GM12878 (cell line): ENCODE measurements around the gene GMPPA. TPM values are rescaled to one million over a fixed set of nuclear protein-coding genes. Genes with fewer than 3 reads are reported as not detected.

Experiments
- ATAC-seq: fragments of 200-7000 bp; cut with Tn5 transposase; 3 replicates; pipeline ENCODE4 v1.9.1; 2020; ENCODE audit warnings: mild to moderate bottlenecking, moderate library complexity
- BruUV-seq: library from RNA; stranded (reverse); fragments of 400-500 nt; replicated peaks from 2 replicates; lab custom pipeline; 2021; lab: Mats Ljungman, UMichigan
- CTCF ChIA-PET: fragments of 300-600 bp; sonication (Branson Sonifier 250); formaldehyde crosslinking; extraction: SDS; loops from one replicate; lab custom pipeline; 2021; ENCODE audit warnings: inconsistent platforms; lab: Yijun Ruan, JAX
- POLR2A ChIA-PET: fragments of 350-600 bp; formaldehyde crosslinking; extraction: SDS; loops from one replicate; lab custom pipeline; 2021; ENCODE audit warnings: inconsistent platforms; lab: Charles Lee
- RAD21 ChIA-PET: fragments of 300-600 bp; sonication (Branson Sonifier 250); formaldehyde crosslinking; loops from one replicate; lab custom pipeline; 2023; ENCODE audit warnings: antibody characterized with exemption; ENCODE audit not compliant: unreplicated experiment; lab: Charles Lee
- SMC1A ChIA-PET: fragments of 300-600 bp; sonication (Branson Sonifier 250); formaldehyde crosslinking; loops from one replicate; lab custom pipeline; 2023; ENCODE audit not compliant: unreplicated experiment, uncharacterized antibody; lab: Charles Lee
- DNase-seq: peaks from one replicate; pipeline ENCODE4 v3.0.0-alpha.2; 2011; ENCODE audit warnings: low read depth, low spot score
- FAIRE-seq: peaks from 3 replicates; lab custom pipeline; 2011; peaks lifted over from hg19 to GRCh38; lab: Jason Lieb, UNC
- H2AFZ ChIP-seq: 2 replicates; pipeline ENCODE4 v1.6.0; 2011; ENCODE audit warnings: low read depth, low read length, control low read depth; ENCODE audit not compliant: control insufficient read depth
- H3K27ac ChIP-seq: 2 replicates; pipeline ENCODE4 v1.5.1; 2011; ENCODE audit warnings: control low read depth; ENCODE audit not compliant: control insufficient read depth, insufficient read depth
- H3K27me3 ChIP-seq, 2 experiments: replicated peaks in 1 of 2; 2 replicates each; pipeline versions ENCODE4 v1.6.0 to v1.6.1; 2011; ENCODE audit warnings: low read length in 1 of 2; ENCODE audit not compliant: control insufficient read depth in 2 of 2, insufficient read depth in 2 of 2
- H3K36me3 ChIP-seq, 2 experiments: 2 replicates each; pipeline ENCODE4 v1.5.1; 2011; ENCODE audit warnings: low read length in 1 of 2; ENCODE audit not compliant: control insufficient read depth in 2 of 2, insufficient read depth in 2 of 2
- H3K4me1 ChIP-seq: 2 replicates; pipeline ENCODE4 v1.6.1; 2011; ENCODE audit warnings: mild to moderate bottlenecking, low read length, moderate library complexity, mixed read lengths; ENCODE audit not compliant: control insufficient read depth, insufficient read depth
- H3K4me2 ChIP-seq: 2 replicates; pipeline ENCODE4 v1.6.0; 2011; ENCODE audit warnings: control low read depth; ENCODE audit not compliant: control insufficient read depth, insufficient read depth
- H3K4me3 ChIP-seq: fragments of 200-600 bp; sonication (generic); 2 replicates; pipeline ENCODE4 v1.5.1; 2016
- H3K79me2 ChIP-seq: 2 replicates; pipeline ENCODE4 v1.6.0; 2011; ENCODE audit warnings: low read length; ENCODE audit not compliant: control insufficient read depth, insufficient read depth
- H3K9ac ChIP-seq: 2 replicates; pipeline ENCODE4 v1.8.0; 2011; ENCODE audit warnings: low read length, control low read depth, mixed read lengths; ENCODE audit not compliant: control insufficient read depth, insufficient read depth
- H3K9me3 ChIP-seq: replicated peaks from 3 replicates; pipeline ENCODE4 v1.5.1; 2011; ENCODE audit warnings: mild to moderate bottlenecking, low read length; ENCODE audit not compliant: control insufficient read depth, insufficient read depth
- H4K20me1 ChIP-seq: 2 replicates; pipeline ENCODE4 v1.6.0; 2011; ENCODE audit not compliant: control insufficient read depth, insufficient read depth
- CBFB ChIP-seq: IDR thresholded peaks from 2 replicates; pipeline ENCODE4 v1.6.1; 2016; ENCODE audit warnings: antibody characterized with exemption, low read depth
- IKZF1 ChIP-seq: fragments of 450-650 bp; conservative IDR thresholded peaks from 2 replicates; pipeline ENCODE4 v1.6.1; 2017; ENCODE audit warnings: antibody characterized with exemption, mild to moderate bottlenecking
- NFIC ChIP-seq: IDR thresholded peaks from 2 replicates; pipeline ENCODE4 v1.6.1; 2012; ENCODE audit warnings: low read depth, mild to moderate bottlenecking, inconsistent platforms, low read length, moderate library complexity
- RAD21 ChIP-seq: IDR thresholded peaks from 2 replicates; pipeline ENCODE4 v1.6.1; 2011; ENCODE audit warnings: mild to moderate bottlenecking, low read depth, low read length, moderate library complexity; ENCODE audit not compliant: insufficient read depth
- SUPT20H ChIP-seq: IDR thresholded peaks from 2 replicates; pipeline ENCODE4 v1.6.1; 2011; ENCODE audit warnings: low read depth, mild to moderate bottlenecking, low read length, moderate library complexity, borderline replicate concordance; ENCODE audit not compliant: control insufficient read depth
- WRNIP1 ChIP-seq: IDR thresholded peaks from 2 replicates; pipeline ENCODE4 v1.6.1; 2011; ENCODE audit warnings: low read depth, low read length, improper control_type of control experiment, borderline replicate concordance
- WGBS: methylation state at CpG from one replicate; pipeline ENCODE4 v1.1.6; 2016; ENCODE audit warnings: low lambda C conversion rate; ENCODE audit not compliant: insufficient replicate concordance, insufficient coverage; ENCODE audit errors: missing lambda C conversion rate; 5-methylcytosine and 5-hydroxymethylcytosine counted together
- in situ Hi-C: fragments of 300-500 bp; cut with MboI; formaldehyde crosslinking; loops from 9 replicates; pipeline ENCODE4 v1.14.3; 2018; ENCODE audit warnings: mixed read lengths
- intact Hi-C: fragments of 100-400 bp; cut with micrococcal nuclease; formaldehyde crosslinking; loops from one replicate; pipeline ENCODE4 v1.14.2; 2022; ENCODE audit not compliant: unreplicated experiment
- polyA plus RNA-seq, 11 experiments: library from polyadenylated mRNA; depleted of rRNA in 4 of 11; unstranded in 6 of 11; stranded (reverse) in 5 of 11; fragments of >200 nt; fragmentation: Nextera tagmentation in 4 of 11; fragmentation: Illumina TruSeq in 1 of 11; extraction: Ambion mirVana in 4 of 11; extraction: Trizol in 1 of 11; gene quantifications; 1 replicate in 1 of 11; 2 replicates in 10 of 11; pipeline versions ENCODE4 v1.2.1 to v1.2.3, GENCODE V29; 2011 to 2016; ENCODE audit warnings: inconsistent platforms in 2 of 11, missing spikeins in 2 of 11, low read depth in 1 of 11
- total RNA-seq, 4 experiments: library from RNA; depleted of rRNA in 3 of 4; stranded (reverse); fragments of >200 nt in 3 of 4; fragmentation: Illumina TruSeq in 1 of 4; extraction: Trizol in 1 of 4; gene quantifications; 2 replicates each; pipeline versions ENCODE4 v1.2.1 to v1.2.3, GENCODE V29; 2013 to 2021
- TF ChIP-seq, protein P1 (sequence below): fragments of 450-650 bp; IDR thresholded peaks from 2 replicates; pipeline ENCODE4 v1.6.1; 2017; ENCODE audit warnings: borderline replicate concordance
- TF ChIP-seq, protein P2 (sequence below): IDR thresholded peaks from 2 replicates; pipeline ENCODE4 v1.6.1; 2012; ENCODE audit warnings: low read depth, low read length, improper control_type of control experiment
- TF ChIP-seq, protein P3 (sequence below): fragments of 150-350 bp; IDR thresholded peaks from 2 replicates; pipeline ENCODE4 v1.6.1; 2016; ENCODE audit warnings: low read depth, low read length

The GMPPA gene
- total and polyA plus RNA-seq, 10 of the 15 experiments (the other 5 are each of a cell fraction or from before 2014, with no cell fraction given), result 1.9 to 83.2 (median 45.0) TPM

DNA sequence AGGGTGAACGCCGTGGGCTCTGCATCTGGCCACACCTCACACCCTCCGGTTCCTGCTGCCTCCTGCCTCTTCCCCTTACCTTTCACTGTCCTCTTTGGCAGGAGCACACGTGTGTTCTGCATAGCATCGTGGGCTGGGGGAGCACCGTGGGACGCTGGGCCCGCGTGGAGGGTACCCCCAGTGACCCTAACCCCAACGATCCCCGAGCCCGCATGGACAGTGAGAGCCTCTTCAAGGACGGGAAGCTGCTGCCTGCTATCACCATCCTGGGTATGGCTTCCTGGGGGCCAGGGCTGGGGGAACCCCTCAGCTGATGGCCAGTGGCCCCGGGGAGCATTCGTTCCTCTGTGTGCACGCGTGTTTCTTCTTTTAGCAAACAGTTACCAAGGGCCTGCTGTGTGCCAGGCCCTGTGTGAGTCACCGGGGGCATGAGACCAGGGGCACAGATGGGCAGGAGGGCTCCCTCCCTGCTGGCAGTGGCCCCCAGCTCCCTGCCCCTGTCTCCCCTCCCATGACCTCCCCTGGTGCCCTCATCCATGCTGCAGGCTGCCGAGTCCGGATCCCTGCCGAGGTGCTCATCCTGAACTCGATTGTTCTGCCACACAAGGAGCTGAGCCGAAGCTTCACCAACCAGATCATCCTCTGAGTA lies 7.6 kb downstream of the GMPPA start:
- no peak overlapping the region for H3K4me3 ChIP-seq
- TF ChIP-seq WRNIP1, result no peak
- TF ChIP-seq, all 136 proteins: peak for 0
- no peak for ATAC-seq
- Histone ChIP-seq H3K27ac (no peak overlapping the region), H3K9me3 (no peaks in the 10 kb centered on the region), H3K27me3 (peaks cover 1 to 3% of the 10 kb centered on the region in 2 experiments; a peak in 3 of 4 replicates), H4K20me1 (no peaks in the 10 kb centered on the region), H3K36me3 (peaks cover 0 to 7% of the 10 kb centered on the region in 2 experiments; a peak in 2 of 4 replicates), H3K9ac (no peak overlapping the region), H3K4me2 (no peak overlapping the region), H3K4me1 (no peaks in the 10 kb centered on the region), H3K79me2 (no peaks in the 10 kb centered on the region), H2AFZ (no peak overlapping the region)
- DNase-seq, result no peak
- no peak for FAIRE-seq
- intact Hi-C loops, result no loop called here
- ChIA-PET RAD21 (no interaction called here), CTCF (no interaction called here), SMC1A (no interaction called here), POLR2A (no interaction called here)
- in situ Hi-C loops, result no loop called here
- WGBS, result 84% methylated on average over 21 of the region's 23 CpGs
- no TSS peak for BruUV-seq

DNA sequence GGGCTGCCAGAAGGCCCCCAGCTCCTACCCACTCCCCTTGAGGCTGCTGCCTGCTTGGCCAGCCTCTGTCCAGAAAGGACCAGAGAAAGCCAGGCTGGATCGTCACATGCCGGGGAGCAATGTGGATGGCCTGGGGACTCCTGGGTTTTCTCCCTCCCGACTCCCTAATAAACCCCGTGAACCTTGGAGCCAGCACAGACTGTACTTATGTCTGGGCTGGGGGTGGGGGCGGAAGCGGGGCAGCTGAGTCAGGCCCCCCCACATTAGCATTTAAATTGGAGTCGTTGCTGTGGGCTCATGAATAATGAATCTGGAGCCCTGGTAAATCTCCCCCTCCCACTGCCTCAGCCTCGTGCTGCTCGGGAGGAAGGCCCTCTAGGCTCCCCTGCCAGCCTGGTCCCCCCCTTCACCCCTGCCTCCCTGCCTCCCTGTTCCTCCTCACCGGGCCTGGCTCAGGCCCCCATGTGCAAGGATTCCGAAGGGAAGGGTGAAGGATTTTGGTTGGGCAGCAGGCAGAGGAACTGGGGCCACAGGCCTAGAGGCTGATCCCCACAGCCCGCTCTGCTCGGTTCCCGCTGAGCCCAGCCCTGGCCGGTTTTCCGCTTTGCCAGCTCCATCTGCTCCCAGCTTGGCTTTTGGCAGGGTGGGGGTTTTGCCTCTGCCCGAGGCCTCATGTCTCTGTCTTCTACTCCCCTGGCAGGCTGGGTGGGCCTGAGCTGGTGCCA lies 8.3 kb downstream of the GMPPA start:
- Histone ChIP-seq H4K20me1 (no peaks in the 10 kb centered on the region), H3K27ac (no peak overlapping the region), H3K9me3 (no peaks in the 10 kb centered on the region), H3K79me2 (no peaks in the 10 kb centered on the region), H3K27me3 (peaks cover 1 to 3% of the 10 kb centered on the region in 2 experiments; a peak in 3 of 4 replicates), H3K4me2 (no peak overlapping the region), H3K4me1 (no peaks in the 10 kb centered on the region), H3K4me3 (no peak overlapping the region), H2AFZ (no peak overlapping the region), H3K36me3 (peaks cover 0 to 7% of the 10 kb centered on the region in 2 experiments; a peak in 2 of 4 replicates), H3K9ac (no peak overlapping the region)
- intact Hi-C loops (no loop called here), in situ Hi-C loops (no loop called here)
- RAD21 ChIA-PET, result no interaction called here
- ATAC-seq (no peak), DNase-seq (no peak), FAIRE-seq (no peak)
- SMC1A ChIA-PET, result no interaction called here
- CTCF ChIA-PET, result interaction anchor here (0.7 to 3.4 kb wide), 4 partner anchors 7 to 56 kb away, joined by 3 to 26 read pairs (median 6); partner anchors contain the start of gene GMPPA
- 77% methylated on average over 17 of the region's 17 CpGs for WGBS
- no TSS peak for BruUV-seq
- POLR2A ChIA-PET, result no interaction called here
- TF ChIP-seq, protein P1, sequence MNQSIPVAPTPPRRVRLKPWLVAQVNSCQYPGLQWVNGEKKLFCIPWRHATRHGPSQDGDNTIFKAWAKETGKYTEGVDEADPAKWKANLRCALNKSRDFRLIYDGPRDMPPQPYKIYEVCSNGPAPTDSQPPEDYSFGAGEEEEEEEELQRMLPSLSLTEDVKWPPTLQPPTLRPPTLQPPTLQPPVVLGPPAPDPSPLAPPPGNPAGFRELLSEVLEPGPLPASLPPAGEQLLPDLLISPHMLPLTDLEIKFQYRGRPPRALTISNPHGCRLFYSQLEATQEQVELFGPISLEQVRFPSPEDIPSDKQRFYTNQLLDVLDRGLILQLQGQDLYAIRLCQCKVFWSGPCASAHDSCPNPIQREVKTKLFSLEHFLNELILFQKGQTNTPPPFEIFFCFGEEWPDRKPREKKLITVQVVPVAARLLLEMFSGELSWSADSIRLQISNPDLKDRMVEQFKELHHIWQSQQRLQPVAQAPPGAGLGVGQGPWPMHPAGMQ, result no peak
- TF ChIP-seq CBFB (no peak), SUPT20H (no peak), IKZF1 (no peak), NFIC (no peak), RAD21 (no peak)
- TF ChIP-seq, protein P2, sequence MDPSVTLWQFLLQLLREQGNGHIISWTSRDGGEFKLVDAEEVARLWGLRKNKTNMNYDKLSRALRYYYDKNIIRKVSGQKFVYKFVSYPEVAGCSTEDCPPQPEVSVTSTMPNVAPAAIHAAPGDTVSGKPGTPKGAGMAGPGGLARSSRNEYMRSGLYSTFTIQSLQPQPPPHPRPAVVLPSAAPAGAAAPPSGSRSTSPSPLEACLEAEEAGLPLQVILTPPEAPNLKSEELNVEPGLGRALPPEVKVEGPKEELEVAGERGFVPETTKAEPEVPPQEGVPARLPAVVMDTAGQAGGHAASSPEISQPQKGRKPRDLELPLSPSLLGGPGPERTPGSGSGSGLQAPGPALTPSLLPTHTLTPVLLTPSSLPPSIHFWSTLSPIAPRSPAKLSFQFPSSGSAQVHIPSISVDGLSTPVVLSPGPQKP, result no peak
- TF ChIP-seq, protein P3, sequence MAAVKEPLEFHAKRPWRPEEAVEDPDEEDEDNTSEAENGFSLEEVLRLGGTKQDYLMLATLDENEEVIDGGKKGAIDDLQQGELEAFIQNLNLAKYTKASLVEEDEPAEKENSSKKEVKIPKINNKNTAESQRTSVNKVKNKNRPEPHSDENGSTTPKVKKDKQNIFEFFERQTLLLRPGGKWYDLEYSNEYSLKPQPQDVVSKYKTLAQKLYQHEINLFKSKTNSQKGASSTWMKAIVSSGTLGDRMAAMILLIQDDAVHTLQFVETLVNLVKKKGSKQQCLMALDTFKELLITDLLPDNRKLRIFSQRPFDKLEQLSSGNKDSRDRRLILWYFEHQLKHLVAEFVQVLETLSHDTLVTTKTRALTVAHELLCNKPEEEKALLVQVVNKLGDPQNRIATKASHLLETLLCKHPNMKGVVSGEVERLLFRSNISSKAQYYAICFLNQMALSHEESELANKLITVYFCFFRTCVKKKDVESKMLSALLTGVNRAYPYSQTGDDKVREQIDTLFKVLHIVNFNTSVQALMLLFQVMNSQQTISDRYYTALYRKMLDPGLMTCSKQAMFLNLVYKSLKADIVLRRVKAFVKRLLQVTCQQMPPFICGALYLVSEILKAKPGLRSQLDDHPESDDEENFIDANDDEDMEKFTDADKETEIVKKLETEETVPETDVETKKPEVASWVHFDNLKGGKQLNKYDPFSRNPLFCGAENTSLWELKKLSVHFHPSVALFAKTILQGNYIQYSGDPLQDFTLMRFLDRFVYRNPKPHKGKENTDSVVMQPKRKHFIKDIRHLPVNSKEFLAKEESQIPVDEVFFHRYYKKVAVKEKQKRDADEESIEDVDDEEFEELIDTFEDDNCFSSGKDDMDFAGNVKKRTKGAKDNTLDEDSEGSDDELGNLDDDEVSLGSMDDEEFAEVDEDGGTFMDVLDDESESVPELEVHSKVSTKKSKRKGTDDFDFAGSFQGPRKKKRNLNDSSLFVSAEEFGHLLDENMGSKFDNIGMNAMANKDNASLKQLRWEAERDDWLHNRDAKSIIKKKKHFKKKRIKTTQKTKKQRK, result no peak
